ENCODE data around the gene RNF43.

GRCh38 chr17:58394534-58395223 lies 22.7 kb downstream of the RNF43 start:
- TF ChIP-seq MAX (IDR thresholded peaks at IDR 0.05) = no peak
- no peak for TF ChIP-seq EP300 (IDR thresholded peaks at IDR 0.05; ENCODE audit: borderline replicate concordance)
- no peak for TF ChIP-seq CEBPB (IDR thresholded peaks at IDR 0.05)
- no peak for TF ChIP-seq TAF1 (IDR thresholded peaks at IDR 0.05; ENCODE audit: low read depth)
- no peak for TF ChIP-seq RAD21 (IDR thresholded peaks at IDR 0.05; ENCODE audit: low read depth)
- no peak for TF ChIP-seq CREB1 (IDR thresholded peaks at IDR 0.05; ENCODE audit: low read depth)
- no peak for TF ChIP-seq REST (IDR thresholded peaks at IDR 0.05; ENCODE audit: low read depth)
- no peak for TF ChIP-seq FOXM1 (IDR thresholded peaks at IDR 0.05; ENCODE audit: borderline replicate concordance, low read depth)
- TF ChIP-seq NFIC (IDR thresholded peaks at IDR 0.05) = no peak
- no peak for TF ChIP-seq USF1 (IDR thresholded peaks at IDR 0.05)
